WTC11 (cell line): ENCODE measurements around the gene AADACL2. TPM values are rescaled to one million over a fixed set of nuclear protein-coding genes. Genes with fewer than 3 reads are reported as not detected.

Experiments
- ATAC-seq: fragments of 200-7000 bp; cut with Tn5 transposase; 2 replicates; pipeline ENCODE4 v1.10.0; 2021; ENCODE audit warnings: mild to moderate bottlenecking, moderate library complexity
- CTCF ChIA-PET: fragments of 300-600 bp; sonication (Branson Sonifier 250); formaldehyde crosslinking; loops from one replicate; lab custom pipeline; 2021; ENCODE audit warnings: antibody characterized with exemption; lab: Charles Lee
- POLR2A ChIA-PET: fragments of 350-600 bp; sonication (Branson Sonifier 250); formaldehyde crosslinking; loops from one replicate; lab custom pipeline; 2021; ENCODE audit warnings: antibody characterized with exemption; lab: Charles Lee
- DNase-seq: peaks from one replicate; pipeline ENCODE4 v3.0.0; 2021; ENCODE audit warnings: low spot score
- H3K27ac Mint-ChIP-seq: 2 replicates; pipeline ENCODE4 v1.8.0; 2021; ENCODE audit warnings: mixed read lengths
- H3K27me3 Mint-ChIP-seq: 2 replicates; pipeline ENCODE4 v1.8.0; 2021; ENCODE audit warnings: low read depth, mild to moderate bottlenecking, moderate library complexity, mixed read lengths
- H3K36me3 Mint-ChIP-seq: 2 replicates; pipeline ENCODE4 v1.8.0; 2021; ENCODE audit warnings: mixed read lengths
- H3K4me1 Mint-ChIP-seq: 2 replicates; pipeline ENCODE4 v1.8.0; 2022; ENCODE audit warnings: mixed read lengths
- H3K4me3 Mint-ChIP-seq: 2 replicates; pipeline ENCODE4 v1.8.0; 2021; ENCODE audit warnings: mild to moderate bottlenecking, moderate library complexity, mixed read lengths
- H3K9me3 Mint-ChIP-seq: 2 replicates; pipeline ENCODE4 v1.8.0; 2021; ENCODE audit warnings: mixed read lengths
- ATF3 ChIP-seq: sonication (generic); formaldehyde crosslinking; conservative IDR thresholded peaks from 2 replicates; pipeline ENCODE4 v1.8.1; 2022; ENCODE audit warnings: mild to moderate bottlenecking, missing genetic modification reagents
- CBFB ChIP-seq: sonication (generic); formaldehyde crosslinking; IDR thresholded peaks from 2 replicates; pipeline ENCODE4 v1.8.1; 2022; ENCODE audit warnings: mild to moderate bottlenecking, low read depth, missing genetic modification reagents
- E2F1 ChIP-seq: sonication (generic); formaldehyde crosslinking; IDR thresholded peaks from 2 replicates; pipeline ENCODE4 v1.8.0; 2022; ENCODE audit warnings: mild to moderate bottlenecking, missing genetic modification reagents
- E2F4 ChIP-seq: sonication (generic); formaldehyde crosslinking; IDR thresholded peaks from 2 replicates; pipeline ENCODE4 v1.8.1; 2022; ENCODE audit warnings: low read depth, mild to moderate bottlenecking, moderate library complexity, missing genetic modification reagents, borderline replicate concordance
- ELF4 ChIP-seq: sonication (generic); formaldehyde crosslinking; IDR thresholded peaks from 2 replicates; pipeline ENCODE4 v1.8.1; 2022; ENCODE audit warnings: low read depth, mild to moderate bottlenecking, moderate library complexity, missing genetic modification reagents
- EMX1 ChIP-seq: fragments of 250-450 bp; sonication (Bioruptor Pico); IDR thresholded peaks from 2 replicates; pipeline ENCODE4 v1.8.0; 2021; ENCODE audit warnings: mild to moderate bottlenecking
- ETV6 ChIP-seq: sonication (generic); formaldehyde crosslinking; IDR thresholded peaks from 2 replicates; pipeline ENCODE4 v1.8.1; 2022; ENCODE audit warnings: mild to moderate bottlenecking, missing genetic modification reagents
- FOXJ3 ChIP-seq: sonication (generic); formaldehyde crosslinking; IDR thresholded peaks from 2 replicates; pipeline ENCODE4 v1.9.0; 2021; ENCODE audit warnings: missing genetic modification reagents, mild to moderate bottlenecking, borderline replicate concordance
- GTF2I ChIP-seq: fragments of 250-450 bp; sonication (Bioruptor Pico); conservative IDR thresholded peaks from 2 replicates; pipeline ENCODE4 v1.4.0; 2021; ENCODE audit warnings: mild to moderate bottlenecking
- JAZF1 ChIP-seq: fragments of 250-450 bp; sonication (Bioruptor Pico); IDR thresholded peaks from 2 replicates; pipeline ENCODE4 v1.9.0; 2021; ENCODE audit warnings: moderate library complexity, mild to moderate bottlenecking, inconsistent platforms
- KAT7 ChIP-seq: sonication (generic); formaldehyde crosslinking; IDR thresholded peaks from 2 replicates; pipeline ENCODE4 v1.8.1; 2023; ENCODE audit warnings: missing genetic modification reagents, mild to moderate bottlenecking, borderline replicate concordance
- MLX ChIP-seq: sonication (generic); formaldehyde crosslinking; IDR thresholded peaks from 2 replicates; pipeline ENCODE4 v1.8.1; 2023; ENCODE audit warnings: mild to moderate bottlenecking, missing genetic modification reagents, moderate library complexity
- NFE2L1 ChIP-seq: sonication (generic); formaldehyde crosslinking; IDR thresholded peaks from 2 replicates; pipeline ENCODE4 v1.8.1; 2023; ENCODE audit warnings: missing genetic modification reagents
- NFYB ChIP-seq: sonication (generic); formaldehyde crosslinking; conservative IDR thresholded peaks from 2 replicates; pipeline ENCODE4 v1.8.0; 2022; ENCODE audit warnings: low read depth, missing genetic modification reagents
- NR1H2 ChIP-seq: sonication (generic); formaldehyde crosslinking; IDR thresholded peaks from 2 replicates; pipeline ENCODE4 v1.9.0; 2021; ENCODE audit warnings: mild to moderate bottlenecking, moderate library complexity, missing genetic modification reagents
- PRDM15 ChIP-seq: sonication (generic); formaldehyde crosslinking; IDR thresholded peaks from 2 replicates; pipeline ENCODE4 v1.8.0; 2022; ENCODE audit warnings: missing genetic modification reagents
- PRRX2 ChIP-seq: fragments of 250-450 bp; sonication (Bioruptor Pico); IDR thresholded peaks from 2 replicates; pipeline ENCODE4 v1.8.0; 2021; ENCODE audit warnings: mild to moderate bottlenecking
- TCF7 ChIP-seq: sonication (generic); formaldehyde crosslinking; IDR thresholded peaks from 2 replicates; pipeline ENCODE4 v1.8.0; 2022; ENCODE audit warnings: mild to moderate bottlenecking, low read depth, missing genetic modification reagents, moderate library complexity
- TEAD4 ChIP-seq: sonication (generic); formaldehyde crosslinking; IDR thresholded peaks from 2 replicates; pipeline ENCODE4 v1.8.0; 2022; ENCODE audit warnings: mild to moderate bottlenecking, missing genetic modification reagents
- USF1 ChIP-seq: sonication (generic); formaldehyde crosslinking; IDR thresholded peaks from 2 replicates; pipeline ENCODE4 v1.8.0; 2022; ENCODE audit warnings: mild to moderate bottlenecking, missing genetic modification reagents
- ZBTB43 ChIP-seq: sonication (generic); formaldehyde crosslinking; IDR thresholded peaks from 2 replicates; pipeline ENCODE4 v1.8.1; 2023; ENCODE audit warnings: mild to moderate bottlenecking, missing genetic modification reagents
- ZNF121 ChIP-seq: sonication (generic); formaldehyde crosslinking; IDR thresholded peaks from 2 replicates; pipeline ENCODE4 v1.8.0; 2023; ENCODE audit warnings: missing genetic modification reagents
- ZNF423 ChIP-seq: fragments of 250-450 bp; sonication (Bioruptor Pico); IDR thresholded peaks from 2 replicates; pipeline ENCODE4 v2.1.2; 2022; ENCODE audit warnings: mild to moderate bottlenecking, moderate library complexity
- ZNF512 ChIP-seq: sonication (generic); formaldehyde crosslinking; IDR thresholded peaks from 2 replicates; pipeline ENCODE4 v1.8.1; 2022; ENCODE audit warnings: missing genetic modification reagents, borderline replicate concordance
- ZNF671 ChIP-seq: fragments of 250-450 bp; sonication (Bioruptor Pico); IDR thresholded peaks from 2 replicates; pipeline ENCODE4 v1.8.0; 2021; ENCODE audit warnings: mild to moderate bottlenecking
- total RNA-seq: library from RNA; stranded (reverse); gene quantifications from 3 replicates; pipeline ENCODE4 v1.2.3, GENCODE V29; 2021

Gene AADACL2
- total RNA-seq, 1 experiment from 2014 or later, result not detected

- no peak for ATAC-seq
- Mint-ChIP-seq H3K4me1 (no peaks in the 10 kb centered on the region), H3K9me3 (0 out of 2 replicates have a peak, but pooled peaks cover 2% of the 10 kb centered on the region), H3K36me3 (no peaks in the 10 kb centered on the region), H3K27ac (no peak overlapping the region), H3K4me3 (no peak overlapping the region), H3K27me3 (no peaks in the 10 kb centered on the region)
- ChIA-PET POLR2A (no interaction called here), CTCF (interaction anchor here (1.2 kb wide), 1 partner anchor 332 kb away, joined by 3 read pairs; no protein-coding TSS in a partner anchor)
- TF ChIP-seq ZNF671 (no peak), ZNF121 (no peak), PRRX2 (CRISPR knock-in tag) (no peak), E2F1 (no peak), NFE2L1 (CRISPR knock-in tag) (no peak), TCF7 (CRISPR knock-in tag) (no peak), PRDM15 (CRISPR knock-in tag) (no peak), GTF2I (CRISPR knock-in tag) (no peak), ETV6 (CRISPR knock-in tag) (no peak), MLX (CRISPR knock-in tag) (no peak), NFYB (CRISPR knock-in tag) (no peak), USF1 (CRISPR knock-in tag) (no peak), E2F4 (CRISPR knock-in tag) (no peak), CBFB (CRISPR knock-in tag) (no peak), KAT7 (CRISPR knock-in tag) (no peak), ATF3 (CRISPR knock-in tag) (no peak), JAZF1 (CRISPR knock-in tag) (no peak), ELF4 (CRISPR knock-in tag) (no peak), NR1H2 (no peak)
- no peak for DNase-seq
Observed at GRCh38 chr3:151800431-151800830, 66.7 kb downstream of the AADACL2 start.

GRCh38 chr3:151804267-151804666 lies 70.5 kb downstream of the AADACL2 start:
- ChIA-PET POLR2A (no interaction called here), CTCF (no interaction called here)
- ATAC-seq (no peak), DNase-seq (no peak)
- peaks cover 25% of the 10 kb centered on the region for H3K9me3 Mint-ChIP-seq
- H3K4me1 Mint-ChIP-seq, result no peaks in the 10 kb centered on the region
- peaks cover 10% of the 10 kb centered on the region for H3K36me3 Mint-ChIP-seq
- H3K27ac Mint-ChIP-seq, result no peak overlapping the region
- no peaks in the 10 kb centered on the region for H3K27me3 Mint-ChIP-seq
- H3K4me3 Mint-ChIP-seq, result no peak overlapping the region
- TF ChIP-seq NR1H2 (no peak), TEAD4 (CRISPR knock-in tag) (no peak), GTF2I (CRISPR knock-in tag) (no peak), ZBTB43 (CRISPR knock-in tag) (no peak), JAZF1 (CRISPR knock-in tag) (no peak), FOXJ3 (no peak), EMX1 (CRISPR knock-in tag) (no peak), ZNF512 (CRISPR knock-in tag) (no peak), ATF3 (CRISPR knock-in tag) (no peak), ZNF423 (CRISPR knock-in tag) (no peak)
